Brain pericyte (primary cell): Measurements from ENCODE around the gene RCCD1.
A peak's percentile ranks its signal among the peaks of the same experiment; 100 is the strongest.
"Not testable (repeated sequence)": the region's sequence is repeated elsewhere in the genome, so short reads cannot be mapped to it uniquely, and the experiment has no call there.

Source experiments
- DNase-seq: peaks from one replicate; pipeline ENCODE4 v3.0.0-alpha.2; 2012; ENCODE audit warnings: low read depth, low spot score

Gene RCCD1, protein sequence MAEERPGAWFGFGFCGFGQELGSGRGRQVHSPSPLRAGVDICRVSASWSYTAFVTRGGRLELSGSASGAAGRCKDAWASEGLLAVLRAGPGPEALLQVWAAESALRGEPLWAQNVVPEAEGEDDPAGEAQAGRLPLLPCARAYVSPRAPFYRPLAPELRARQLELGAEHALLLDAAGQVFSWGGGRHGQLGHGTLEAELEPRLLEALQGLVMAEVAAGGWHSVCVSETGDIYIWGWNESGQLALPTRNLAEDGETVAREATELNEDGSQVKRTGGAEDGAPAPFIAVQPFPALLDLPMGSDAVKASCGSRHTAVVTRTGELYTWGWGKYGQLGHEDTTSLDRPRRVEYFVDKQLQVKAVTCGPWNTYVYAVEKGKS

GRCh38 chr15:90954712-90955623 lies at the start of gene RCCD1:
TSS of gene RCCD1 (plus strand) at chr15:90954884. CDS start at chr15:90956735, 1,851 bp downstream.
- DNase-seq, result peak; percentile 78

DNA sequence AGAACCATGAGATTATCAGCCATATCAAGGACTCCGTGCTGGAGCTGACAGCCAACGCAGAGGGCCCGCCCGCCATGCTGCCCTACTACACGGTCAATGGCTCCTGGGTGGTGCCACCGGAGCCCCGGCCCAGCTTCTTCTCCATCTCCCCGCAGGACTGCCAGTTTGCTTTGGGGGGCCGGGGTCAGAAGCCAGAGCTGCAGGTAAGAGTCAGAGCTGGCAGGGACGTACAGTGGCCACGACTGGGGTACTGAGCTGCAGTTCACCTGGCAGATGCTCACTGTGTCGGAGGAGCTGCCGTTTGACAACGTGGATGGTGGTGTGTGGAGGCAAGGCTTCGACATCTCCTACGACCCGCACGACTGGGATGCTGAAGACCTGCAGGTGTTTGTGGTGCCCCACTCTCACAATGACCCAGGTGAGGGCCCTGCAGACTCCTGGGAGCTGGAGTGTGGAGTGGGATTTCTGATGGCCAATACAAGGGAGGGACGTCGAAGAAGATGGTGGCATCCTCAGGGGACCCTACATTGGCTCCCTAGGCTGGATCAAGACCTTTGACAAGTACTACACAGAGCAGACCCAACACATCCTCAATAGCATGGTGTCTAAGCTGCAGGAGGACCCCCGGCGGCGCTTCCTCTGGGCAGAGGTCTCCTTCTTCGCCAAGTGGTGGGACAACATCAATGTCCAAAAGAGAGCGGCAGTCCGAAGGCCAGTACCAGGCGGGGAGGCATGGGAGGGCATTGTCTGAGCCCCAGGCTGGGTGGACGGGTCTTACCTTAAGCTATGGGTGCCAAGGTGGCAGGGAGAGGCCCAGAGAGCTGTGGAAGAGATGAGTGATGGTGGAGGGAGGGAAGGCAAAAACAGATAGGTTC lies 49.1 kb upstream of the RCCD1 start:
- DNase-seq, result no peak

- no peak for DNase-seq
These were observed 48.4 kb upstream of the RCCD1 start for GRCh38 chr15:90906181-90906849.

GRCh38 chr15:90907051-90907660 lies 47.5 kb upstream of the RCCD1 start:
- no peak for DNase-seq

- DNase-seq, result no peak
These were observed 46.7 kb upstream of the RCCD1 start for GRCh38 chr15:90907838-90908507.

- DNase-seq, result not testable (repeated sequence)
These were observed 45.2 kb upstream of the RCCD1 start for GRCh38 chr15:90909449-90909848.

DNA sequence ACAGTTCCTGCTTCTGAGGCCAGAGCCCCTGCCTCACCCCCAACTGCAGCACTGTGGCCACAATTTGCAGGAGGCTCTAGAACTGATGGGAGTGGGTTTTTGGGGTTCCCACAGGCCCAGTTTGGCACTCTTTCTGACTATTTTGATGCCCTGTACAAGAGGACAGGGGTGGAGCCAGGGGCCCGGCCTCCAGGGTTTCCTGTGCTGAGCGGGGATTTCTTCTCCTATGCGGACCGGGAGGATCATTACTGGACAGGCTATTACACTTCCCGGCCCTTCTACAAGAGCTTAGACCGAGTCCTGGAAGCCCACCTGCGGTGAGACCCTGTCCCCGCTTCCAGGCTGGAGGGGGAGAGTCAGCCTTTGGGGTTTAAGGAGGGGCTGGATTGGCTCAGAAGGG lies 44.7 kb upstream of the RCCD1 start:
- no peak for DNase-seq

GRCh38 chr15:90910441-90911301 lies 44.0 kb upstream of the RCCD1 start:
- DNase-seq, result no peak

DNA sequence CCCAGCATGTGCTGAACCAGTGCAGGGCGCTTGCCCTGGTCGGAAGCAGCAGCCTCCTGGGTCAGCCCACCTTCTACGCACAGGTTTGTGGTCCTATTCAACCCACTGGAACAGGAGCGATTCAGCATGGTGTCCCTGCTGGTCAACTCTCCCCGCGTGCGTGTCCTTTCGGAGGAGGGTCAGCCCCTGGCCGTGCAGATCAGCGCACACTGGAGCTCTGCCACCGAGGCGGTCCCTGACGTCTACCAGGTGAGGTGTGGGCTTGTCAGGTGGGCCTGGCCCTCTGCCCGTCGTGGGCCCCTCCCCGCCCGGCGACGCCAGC lies 43.4 kb upstream of the RCCD1 start:
- no peak for DNase-seq

- DNase-seq, result no peak
These were observed 42.5 kb upstream of the RCCD1 start for GRCh38 chr15:90911906-90912769.

DNA sequence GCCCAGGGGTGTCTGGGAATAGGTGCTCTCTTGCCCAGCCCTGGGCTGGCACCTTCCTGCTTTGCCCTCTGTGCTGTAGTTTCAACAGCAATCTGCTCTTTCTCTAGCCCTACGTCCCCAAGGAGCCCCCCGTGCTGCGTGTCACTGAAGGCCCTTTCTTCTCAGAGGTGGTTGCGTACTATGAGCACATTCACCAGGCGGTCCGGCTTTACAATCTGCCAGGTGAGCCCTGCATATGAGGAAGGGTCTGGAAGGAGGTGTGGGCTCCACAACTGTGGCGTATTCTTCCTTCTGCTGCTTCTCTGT lies 42.0 kb upstream of the RCCD1 start:
- no peak for DNase-seq

DNA sequence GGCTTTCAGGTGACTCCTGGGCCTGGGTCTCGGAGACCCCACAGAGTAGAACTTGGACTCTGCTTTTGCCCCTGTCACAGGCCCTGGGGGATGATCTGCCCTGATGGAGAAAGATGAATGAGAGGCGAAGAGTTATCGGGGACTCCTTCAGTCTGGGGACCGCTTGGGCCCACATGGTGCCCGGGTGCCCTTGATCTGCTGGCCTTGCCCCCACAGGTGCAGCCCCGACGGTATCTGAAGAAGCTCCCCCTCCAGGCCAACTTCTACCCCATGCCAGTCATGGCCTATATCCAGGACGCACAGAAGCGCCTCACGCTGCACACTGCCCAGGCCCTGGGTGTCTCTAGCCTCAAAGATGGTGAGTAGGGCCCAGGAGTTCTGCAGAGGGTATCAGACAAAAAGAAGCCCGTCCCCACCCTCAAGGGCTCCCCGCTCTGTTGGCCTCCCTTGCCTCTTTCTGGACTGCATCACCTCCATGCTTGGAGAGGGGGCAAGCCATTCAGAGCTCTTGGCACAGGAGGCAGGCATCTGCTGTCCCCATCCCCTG lies 41.2 kb upstream of the RCCD1 start:
- DNase-seq, result no peak

DNA sequence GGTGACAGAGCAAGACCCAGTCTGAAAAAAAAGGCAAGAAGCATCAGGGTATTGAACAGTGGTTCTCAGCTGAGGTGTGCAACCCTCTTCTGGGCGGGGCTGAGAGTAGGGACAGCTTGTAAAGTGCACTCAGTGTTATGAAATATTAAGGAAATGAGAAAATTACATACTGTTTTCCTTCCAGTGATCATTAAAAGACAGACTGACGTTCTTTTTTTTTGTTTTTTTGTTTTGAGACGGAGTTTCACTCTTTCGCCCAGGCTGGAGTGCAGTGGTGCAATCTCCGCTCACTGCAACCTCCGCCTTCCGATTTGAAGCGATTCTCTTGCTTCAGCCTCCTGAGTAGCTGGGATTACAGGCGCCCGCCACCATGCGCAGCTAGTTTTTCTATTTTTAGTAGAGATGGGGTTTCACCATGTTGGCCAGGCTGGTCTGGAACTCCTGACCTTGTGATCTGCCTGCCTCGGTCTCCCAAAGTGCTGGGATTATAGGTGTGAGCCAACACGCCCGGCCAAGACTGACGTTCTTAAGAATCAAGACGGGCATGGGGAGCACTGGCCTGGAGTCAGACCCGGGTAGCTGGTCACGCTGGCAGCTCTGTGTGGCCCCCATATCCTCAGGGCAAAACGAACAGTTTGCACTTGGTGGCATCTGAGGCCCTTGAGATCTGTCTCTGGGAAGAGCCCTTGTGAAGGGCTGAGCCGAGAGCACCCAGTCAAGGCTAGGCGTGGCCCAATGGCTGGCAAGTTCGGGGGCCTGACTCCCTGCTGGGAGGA lies 40.2 kb upstream of the RCCD1 start:
- DNase-seq, result no peak

- no peak for DNase-seq
These were observed 39.4 kb upstream of the RCCD1 start for GRCh38 chr15:90915216-90915807.

- no peak for DNase-seq
These were observed 38.8 kb upstream of the RCCD1 start for GRCh38 chr15:90915808-90916440.

- DNase-seq, result no peak
These were observed 38.2 kb upstream of the RCCD1 start for GRCh38 chr15:90916461-90916860.

DNA sequence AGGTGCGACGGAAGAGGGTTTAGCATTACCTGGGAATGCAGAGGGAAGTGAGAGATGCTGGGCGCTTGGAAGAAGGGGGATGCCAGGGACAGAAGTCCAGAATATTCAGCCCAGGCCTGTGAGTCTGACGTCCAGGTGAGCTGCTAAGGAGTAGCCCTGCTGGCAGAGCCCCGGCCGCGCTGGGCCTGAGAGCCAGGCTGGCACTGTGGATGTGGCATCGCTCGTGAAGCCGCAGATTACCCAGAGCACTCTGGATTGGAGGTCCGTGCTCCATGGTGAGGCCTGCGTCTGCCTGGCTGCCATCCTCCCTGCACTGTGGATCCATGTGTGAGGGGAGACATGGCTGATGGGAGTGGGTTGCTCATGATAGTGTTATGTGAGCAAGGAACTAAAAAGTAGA lies 37.1 kb upstream of the RCCD1 start:
- no peak for DNase-seq
